MV-4-11 (cell line): Measurements from ENCODE around the gene MROH2B.
"Not testable (repeated sequence)": the region's sequence is repeated elsewhere in the genome, so short reads cannot be mapped to it uniquely, and the experiment has no call there.

Source experiments
- DNase-seq: peaks from one replicate; lab custom pipeline; 2025; lab: John Stamatoyannopoulos, UW

MROH2B gene

DNA sequence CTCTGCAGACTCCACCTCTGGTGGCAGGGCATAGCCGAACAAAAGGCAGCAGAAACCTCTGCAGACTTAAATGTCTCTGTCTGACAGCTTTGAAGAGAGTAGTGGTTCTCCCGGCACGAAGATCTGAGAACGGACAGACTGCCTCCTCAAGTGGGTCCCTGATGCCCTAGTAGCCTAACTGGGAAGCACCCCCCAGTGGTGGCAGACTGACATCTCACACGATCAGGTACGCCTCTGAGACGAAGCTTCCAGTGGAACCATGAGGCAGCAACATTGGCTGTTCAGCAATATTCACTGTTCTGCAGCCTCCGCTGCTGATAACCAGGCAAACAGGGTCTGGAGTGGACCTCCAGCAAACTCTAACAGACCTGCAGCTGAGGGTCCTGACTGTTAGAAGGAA lies 48.5 kb downstream of the MROH2B start:
- not testable (repeated sequence) for DNase-seq

- DNase-seq = no peak
Observed at GRCh38 chr5:41012318-41012717, 58.8 kb downstream of the MROH2B start.

GRCh38 chr5:41010572-41010971 lies 60.6 kb downstream of the MROH2B start:
- DNase-seq = no peak

DNA sequence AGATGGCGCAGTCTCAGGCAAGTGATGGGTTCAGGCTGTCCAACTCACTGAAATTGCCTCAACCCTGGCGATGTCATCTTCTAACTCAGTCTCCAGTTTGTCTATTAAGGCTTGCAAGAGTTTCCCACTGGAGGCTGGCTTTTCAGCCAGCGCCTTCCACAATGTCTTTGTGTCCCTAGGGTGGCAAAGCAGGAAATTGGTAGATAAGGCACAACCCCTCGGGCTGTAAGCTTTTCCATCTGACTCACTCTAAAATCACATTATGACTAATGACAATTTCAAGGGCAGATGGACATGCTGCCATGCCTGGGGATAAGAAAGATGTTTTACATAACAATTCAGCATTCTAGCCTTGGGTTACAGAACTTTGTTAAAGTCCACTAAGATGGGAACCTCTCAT lies 61.9 kb downstream of the MROH2B start:
- DNase-seq = no peak

- DNase-seq = no peak
Observed at GRCh38 chr5:41004931-41005330, 66.2 kb downstream of the MROH2B start.

DNA sequence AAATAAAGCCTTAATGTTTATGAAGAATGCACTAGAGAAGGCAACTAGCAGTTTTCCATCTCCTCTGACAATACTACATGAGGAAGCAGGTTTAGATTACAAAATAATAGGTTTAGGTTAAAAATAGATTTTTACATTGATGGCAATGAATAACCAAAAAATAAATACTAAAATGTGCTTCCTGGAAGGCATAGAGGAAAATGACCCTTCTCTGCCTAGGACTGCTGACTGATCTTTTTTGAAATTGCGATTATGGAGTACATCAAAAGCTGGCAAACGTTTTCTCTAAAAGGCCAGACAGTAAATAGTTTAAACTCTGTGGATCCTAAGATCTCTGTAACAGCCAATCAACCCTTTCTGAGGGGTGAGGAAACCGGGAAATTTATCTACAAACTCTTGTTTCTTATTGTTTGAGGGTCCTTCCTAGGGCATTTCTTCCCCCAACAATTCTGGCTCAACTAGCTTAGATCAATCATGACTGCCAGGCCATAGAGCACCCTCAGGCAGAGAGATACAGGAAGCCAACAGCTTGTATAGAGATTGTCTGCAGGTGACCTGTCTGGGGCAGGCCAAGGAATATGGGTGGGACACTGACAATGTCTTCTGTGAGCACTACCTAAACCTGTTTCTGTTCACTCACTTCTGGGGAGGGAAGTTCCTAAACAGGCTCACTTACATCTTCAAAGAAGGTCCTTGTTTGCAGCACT lies 67.3 kb downstream of the MROH2B start:
- no peak for DNase-seq

DNA sequence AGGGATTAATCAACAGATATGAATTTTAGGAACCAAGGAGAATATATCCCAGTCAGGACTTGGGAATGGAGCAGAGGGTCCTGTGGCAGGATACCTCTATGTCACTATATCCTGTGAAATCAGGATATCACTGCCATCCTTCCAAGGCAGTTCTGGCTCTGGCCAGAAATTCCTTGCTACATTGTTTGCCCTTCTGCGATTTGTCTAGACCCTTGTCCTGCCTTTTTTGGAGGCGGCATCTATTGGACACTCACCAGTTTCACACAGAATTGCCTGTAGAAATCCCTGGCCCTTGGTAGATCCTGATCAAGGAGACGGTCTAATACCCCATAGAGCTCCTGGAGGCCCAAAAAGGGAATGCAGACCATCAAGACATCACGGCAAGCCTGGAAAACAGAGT lies 71.2 kb downstream of the MROH2B start:
- no peak for DNase-seq

DNA sequence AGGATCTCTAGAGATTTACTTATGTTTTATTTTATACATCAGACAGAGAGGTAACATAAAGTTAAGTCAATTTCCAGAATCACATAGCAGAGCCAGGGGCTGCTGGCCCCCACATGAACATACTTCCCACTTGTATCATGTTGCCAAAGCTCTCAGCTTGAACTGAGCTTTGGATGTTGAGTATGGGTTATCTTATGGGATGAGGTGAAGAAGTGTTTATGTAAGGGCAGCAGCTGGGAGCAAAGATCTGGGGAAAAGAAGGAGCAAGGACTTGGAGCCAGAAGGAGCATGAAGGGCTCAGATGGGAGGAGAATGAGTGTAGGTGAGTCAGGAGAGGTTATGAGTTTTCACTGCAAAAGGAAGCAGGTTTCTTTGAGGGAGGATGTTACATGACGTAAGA lies 72.0 kb downstream of the MROH2B start:
- no peak for DNase-seq

GRCh38 chr5:40995801-40996586 lies 75.1 kb downstream of the MROH2B start:
- no peak for DNase-seq

DNA sequence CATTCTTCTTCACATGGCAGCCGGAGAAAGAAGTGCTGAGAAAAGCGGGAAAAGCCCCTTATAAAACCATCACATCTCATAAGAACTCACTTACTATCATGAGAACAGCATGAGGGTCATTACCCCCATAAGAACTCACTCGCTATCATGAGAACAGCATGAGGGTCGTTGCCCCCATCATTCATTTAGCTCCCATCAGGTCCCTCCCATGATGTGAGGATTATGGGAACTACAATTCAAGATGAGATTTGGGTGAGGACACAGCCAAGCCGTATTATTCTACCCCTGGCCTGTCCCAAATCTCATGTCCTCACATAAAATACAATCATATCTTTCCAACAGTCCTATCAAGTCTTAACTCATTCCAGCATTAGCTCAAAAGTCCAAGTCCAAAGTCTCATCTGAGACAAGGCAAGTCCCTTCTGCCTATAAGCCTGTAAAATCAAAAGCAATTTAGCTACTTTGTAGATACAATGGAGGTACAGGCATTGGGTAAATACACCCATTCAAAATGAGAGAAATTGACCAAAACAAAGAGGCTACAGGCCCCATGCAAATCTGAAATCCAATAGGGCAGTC lies 79.1 kb downstream of the MROH2B start:
- no peak for DNase-seq

DNA sequence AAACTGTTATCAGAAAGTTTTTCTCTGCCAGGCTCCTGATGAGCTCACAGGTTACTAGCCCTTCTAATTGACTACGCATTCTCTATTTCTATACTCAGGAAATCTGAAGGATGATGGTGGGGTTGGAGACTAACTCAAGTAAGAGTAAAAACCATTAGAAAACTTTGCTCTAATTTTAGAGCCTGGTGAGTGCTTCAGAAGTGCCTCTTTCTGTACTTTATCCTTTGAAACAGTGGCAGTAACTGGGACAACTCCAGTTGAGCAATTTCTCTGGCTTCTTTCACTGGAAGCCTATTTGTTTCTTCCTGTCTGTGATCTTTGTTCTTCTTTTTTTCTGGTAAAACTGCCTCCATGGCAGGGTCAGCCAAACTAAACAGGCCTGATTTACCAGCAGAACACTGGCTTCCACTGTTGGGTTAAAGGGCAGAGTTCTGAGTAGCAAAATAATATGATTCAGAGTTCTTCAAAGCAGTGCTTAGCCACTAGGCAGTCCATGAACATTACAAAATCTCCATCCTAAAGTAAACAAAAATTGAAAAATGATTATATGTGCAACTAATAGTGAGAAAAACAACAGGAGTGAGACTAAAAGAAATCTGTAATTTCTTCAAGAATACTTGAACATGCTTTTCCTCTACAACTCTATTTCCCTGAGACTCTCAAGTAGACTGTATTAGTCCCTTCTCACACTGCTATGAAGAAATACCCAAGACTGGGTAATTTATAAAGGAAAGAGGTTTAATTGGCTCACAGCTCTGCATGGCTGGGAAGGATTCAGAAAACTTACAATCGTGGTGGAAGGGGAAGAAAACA lies 79.8 kb downstream of the MROH2B start:
- no peak for DNase-seq

- no peak for DNase-seq
Observed at GRCh38 chr5:40988746-40989510, 82.2 kb downstream of the MROH2B start.

DNA sequence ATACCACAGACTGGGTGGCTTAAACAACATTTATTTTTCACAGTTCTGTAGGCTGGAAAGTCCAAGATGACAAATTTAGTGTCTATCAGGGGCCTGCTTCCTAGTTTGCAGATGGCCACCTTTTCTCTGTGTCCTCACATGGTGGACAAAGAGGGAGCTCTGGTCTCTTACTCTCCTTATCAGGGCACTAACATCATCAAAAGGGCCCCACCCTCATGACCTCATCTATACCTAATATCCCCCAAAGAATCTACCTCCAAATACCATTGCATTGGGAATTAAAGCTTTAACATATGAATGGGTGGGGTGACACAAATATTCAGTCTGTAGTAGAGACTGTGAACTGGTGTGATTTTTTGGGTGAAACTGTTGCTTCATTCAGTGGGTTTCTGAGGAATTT lies 83.8 kb downstream of the MROH2B start:
- DNase-seq = no peak

GRCh38 chr5:40986666-40987065 lies 84.5 kb downstream of the MROH2B start:
- DNase-seq = no peak

DNA sequence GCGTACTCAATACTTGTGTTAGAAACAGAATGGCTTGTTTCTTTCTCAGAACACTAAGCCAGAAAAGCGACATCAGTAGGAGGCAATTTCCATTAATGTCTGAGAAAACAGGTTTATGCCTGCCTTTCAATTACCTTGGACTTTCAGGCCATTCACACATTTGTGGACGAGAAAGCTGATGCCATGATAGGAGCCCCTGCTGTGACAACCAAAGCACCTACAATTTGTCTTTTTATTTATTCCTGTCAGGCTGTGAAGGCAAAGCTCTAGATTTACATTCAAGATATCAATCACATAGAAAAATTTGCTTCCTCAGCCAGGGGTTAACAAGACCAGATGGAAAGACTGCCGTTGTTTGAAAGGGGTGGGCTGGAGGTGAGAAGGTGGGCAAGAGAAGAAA lies 85.6 kb downstream of the MROH2B start:
- no peak for DNase-seq

DNA sequence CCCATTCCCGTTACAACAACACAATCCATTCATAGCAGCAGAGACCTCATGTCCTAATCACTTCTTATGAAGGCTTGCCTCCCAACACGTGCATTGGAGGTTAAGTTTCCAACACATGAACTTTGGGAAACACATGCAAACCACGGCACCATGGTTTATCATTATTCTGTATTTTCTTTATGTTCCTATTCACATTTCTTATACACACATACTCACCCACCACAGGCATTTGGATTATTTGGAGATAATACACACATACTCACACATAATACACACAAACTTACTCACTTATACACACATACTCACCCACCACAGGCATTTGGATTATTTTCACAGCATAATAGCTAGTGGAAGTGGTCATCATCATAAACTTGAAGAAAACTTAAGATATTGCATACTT lies 86.3 kb downstream of the MROH2B start:
- no peak for DNase-seq

- no peak for DNase-seq
Observed at GRCh38 chr5:40983781-40984180, 87.4 kb downstream of the MROH2B start.

- no peak for DNase-seq
Observed at GRCh38 chr5:40981420-40981819, 89.7 kb downstream of the MROH2B start.

DNA sequence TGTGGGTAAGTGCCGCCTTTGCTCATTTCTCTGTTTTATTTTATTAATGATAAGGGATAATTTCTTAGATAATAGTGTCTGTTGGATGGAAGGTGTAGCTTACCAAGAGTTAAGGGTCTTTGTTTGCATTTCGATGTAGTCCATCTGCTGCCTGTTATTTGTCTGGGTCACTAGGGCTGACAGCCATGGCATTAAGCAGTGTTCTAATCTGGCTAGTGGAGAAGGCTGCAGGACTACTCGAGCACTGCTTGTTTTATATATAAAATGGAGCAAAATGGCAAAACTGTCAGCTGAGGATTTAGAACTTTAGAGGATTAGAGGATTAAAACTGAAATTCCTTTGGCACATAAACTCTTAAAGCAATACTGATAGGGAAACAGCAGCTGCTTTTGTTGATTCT lies 94.3 kb downstream of the MROH2B start:
- DNase-seq = no peak

DNA sequence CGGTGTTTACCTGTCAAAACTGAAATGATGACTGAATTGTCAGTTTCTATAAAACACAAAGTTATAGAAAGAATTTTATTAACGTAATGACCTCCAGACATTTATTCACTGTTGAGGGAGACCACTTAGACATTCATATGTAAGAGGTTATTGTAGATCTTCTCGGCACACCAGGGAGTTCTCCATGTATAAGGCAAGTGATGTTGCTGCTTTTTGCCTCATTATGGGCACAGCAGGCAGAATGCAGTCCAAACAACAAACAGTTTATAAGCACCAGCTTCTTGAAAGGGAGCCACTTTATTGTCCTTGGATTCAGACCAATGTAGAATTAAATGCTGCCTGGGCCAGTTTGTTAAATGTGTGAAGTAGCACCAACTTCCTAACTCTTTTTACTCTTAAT lies 95.1 kb downstream of the MROH2B start:
- DNase-seq = no peak

DNA sequence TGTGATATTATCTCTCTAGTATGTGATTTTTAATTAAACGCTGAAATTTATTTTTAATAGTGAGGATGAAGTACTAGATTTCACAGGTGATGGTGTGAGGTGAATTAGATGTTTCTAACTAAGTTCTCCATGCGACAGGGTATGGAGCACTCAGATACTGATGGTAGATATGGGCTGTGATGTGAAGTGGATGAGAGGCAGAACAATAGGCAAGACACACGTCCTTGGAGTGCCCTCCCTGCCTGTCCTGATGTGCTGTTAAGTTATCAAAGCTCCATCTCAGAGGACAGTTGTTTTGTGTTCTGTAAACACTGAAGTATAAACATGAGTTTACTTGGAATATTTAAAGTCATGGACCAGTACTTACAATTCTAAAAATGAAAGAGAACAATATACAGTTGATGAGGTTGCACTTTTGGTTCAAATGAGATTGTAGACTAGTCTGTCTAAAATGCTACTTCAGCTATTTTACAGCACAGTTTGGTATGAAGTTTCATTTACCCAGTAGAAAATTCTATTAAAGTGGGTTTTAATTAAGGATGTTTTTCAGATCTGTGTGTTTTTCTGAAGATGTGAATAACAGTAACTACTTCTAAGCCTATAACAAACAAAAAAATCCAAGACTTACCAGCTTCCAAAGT lies 97.7 kb downstream of the MROH2B start:
- no peak for DNase-seq
